Gastroesophageal sphincter (tissue), 3 donors: ENCODE results near the gene CSF2.

ENCODE experiments used
- CTCF ChIP-seq, 4 experiments: fragments of 200-600 bp in 2 of 4; fragments of 450-650 bp in 2 of 4; sonication (generic) in 1 of 4; IDR thresholded peaks; one replicate each; pipeline ENCODE4 v1.5.1; 2017 to 2019; ENCODE audit warnings: antibody characterized with exemption in 4 of 4, mild to moderate bottlenecking in 2 of 4, moderate library complexity in 2 of 4
- POLR2A ChIP-seq, 2 donors: fragments of 450-650 bp; IDR thresholded peaks; one replicate each; pipeline ENCODE4 v1.6.1; 2017; ENCODE audit warnings: antibody characterized with exemption in 2 of 2, mild to moderate bottlenecking in 2 of 2, moderate library complexity in 1 of 2
- POLR2AphosphoS5 ChIP-seq: sonication (generic); formaldehyde crosslinking; IDR thresholded peaks from one replicate; pipeline ENCODE4 v1.6.1; 2017; ENCODE audit warnings: antibody characterized with exemption

DNA sequence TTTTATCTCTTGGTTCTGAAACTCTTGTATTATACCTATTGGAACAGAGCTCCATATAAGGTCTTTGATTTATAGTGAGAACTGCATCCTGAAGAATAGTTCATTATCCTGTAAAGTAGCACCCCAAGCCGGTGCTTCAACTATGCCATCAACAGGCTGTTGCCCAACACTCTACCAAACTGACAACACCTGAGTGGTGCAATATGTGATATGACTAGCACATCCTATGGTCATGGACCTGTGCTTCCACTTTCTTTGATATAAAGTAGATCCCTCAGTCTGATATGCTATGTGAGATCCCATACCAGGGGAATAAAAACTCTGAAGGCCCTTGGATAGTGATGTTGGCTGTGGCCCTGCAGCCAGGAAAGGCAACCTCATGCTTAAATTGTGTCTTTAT, 15.8 kb downstream of the CSF2 start:
- TF ChIP-seq CTCF (IDR thresholded peaks at IDR 0.05) (no peak), POLR2A (IDR thresholded peaks at IDR 0.05) (no peak), POLR2AphosphoS5 (no peak)
